Measurements from ENCODE around the gene SCD.

SCD gene

GRCh38 chr10:100340948-100341847, 5.8 kb upstream of the SCD start:
- no peak for DNase-seq

DNA sequence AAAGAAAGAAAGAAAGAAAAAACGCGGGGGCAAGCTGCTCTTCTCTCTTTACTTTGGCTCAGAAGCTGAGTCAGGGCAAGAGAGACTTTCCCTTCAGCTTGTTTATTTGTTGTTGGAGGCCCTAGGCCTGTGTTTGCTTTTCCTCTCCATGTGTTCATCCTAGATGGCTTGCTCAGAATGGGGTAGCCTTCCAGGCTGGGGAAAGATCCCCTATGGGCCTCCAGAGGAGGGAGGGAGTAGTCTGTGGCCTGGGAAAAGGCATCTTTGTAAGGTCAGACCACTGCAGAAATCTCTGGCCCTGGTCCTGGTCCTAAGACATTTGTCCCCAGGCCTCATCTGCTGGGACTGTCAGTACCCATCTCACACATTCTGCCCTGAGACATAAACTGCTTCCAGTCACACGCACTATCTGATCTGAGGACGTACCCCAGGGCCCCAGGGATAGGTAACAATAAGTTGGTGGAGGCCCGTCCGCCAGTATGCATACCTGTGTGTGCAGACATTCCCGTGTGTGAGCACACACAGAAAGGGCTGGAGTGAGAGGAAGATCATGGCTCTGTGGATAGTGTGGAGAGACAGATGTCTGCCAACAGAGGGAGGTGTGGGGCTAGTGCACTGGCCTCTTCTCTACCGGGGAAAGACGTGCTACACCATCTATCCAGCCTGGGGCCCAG, 4.9 kb upstream of the SCD start:
- peak; percentile 20 to 41 for DNase-seq

DNA sequence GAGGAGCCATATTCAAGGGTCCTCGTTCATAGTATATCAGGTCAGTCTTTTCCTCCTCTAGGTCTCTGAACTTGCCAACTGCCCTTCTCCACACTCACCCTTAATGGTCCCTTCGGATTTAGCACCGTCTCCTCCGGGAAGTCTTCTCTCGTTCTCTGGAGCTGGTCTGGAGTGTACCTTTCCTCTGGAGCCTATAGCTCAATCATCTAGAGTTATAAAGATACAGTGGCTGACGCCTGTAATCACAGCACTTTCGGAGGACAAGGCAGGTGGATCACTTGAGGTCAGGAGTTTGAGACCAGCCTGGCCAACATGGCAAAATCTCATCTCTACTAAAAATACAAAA, 4.4 kb upstream of the SCD start:
- no peak for DNase-seq

DNA sequence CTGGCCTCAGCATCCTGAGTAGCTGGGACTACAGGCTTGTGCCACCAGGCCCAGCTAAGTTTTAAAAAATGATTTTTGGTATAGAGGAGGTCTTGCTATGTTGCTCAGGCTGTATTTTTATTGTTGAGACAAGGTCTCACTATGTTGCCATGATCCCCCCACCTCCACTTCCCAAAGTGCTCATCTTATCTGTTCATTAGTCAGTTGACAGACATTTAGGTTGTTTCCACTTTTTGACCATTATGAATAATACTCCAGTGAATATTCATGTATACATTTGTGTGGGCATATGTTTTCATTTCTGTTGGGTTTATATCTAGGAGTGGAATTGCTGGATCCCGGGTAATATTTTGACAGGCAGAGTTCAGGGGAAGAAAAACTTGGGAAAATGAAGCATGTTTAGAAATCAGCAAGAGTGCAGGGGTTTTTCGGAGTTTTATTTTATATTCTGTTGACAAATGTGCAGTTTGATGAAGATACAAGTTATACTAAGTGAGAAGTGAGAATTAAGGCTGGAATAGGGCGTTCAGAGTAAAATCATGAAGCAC, 2.7 kb upstream of the SCD start:
- DNase-seq = no peak

GRCh38 chr10:100345570-100346330, 1.3 kb upstream of the SCD start:
- DNase-seq = no peak

- DNase-seq = peak; percentile 62 to 65
These were observed 675 bp upstream of the SCD start for GRCh38 chr10:100346351-100346764.

DNA sequence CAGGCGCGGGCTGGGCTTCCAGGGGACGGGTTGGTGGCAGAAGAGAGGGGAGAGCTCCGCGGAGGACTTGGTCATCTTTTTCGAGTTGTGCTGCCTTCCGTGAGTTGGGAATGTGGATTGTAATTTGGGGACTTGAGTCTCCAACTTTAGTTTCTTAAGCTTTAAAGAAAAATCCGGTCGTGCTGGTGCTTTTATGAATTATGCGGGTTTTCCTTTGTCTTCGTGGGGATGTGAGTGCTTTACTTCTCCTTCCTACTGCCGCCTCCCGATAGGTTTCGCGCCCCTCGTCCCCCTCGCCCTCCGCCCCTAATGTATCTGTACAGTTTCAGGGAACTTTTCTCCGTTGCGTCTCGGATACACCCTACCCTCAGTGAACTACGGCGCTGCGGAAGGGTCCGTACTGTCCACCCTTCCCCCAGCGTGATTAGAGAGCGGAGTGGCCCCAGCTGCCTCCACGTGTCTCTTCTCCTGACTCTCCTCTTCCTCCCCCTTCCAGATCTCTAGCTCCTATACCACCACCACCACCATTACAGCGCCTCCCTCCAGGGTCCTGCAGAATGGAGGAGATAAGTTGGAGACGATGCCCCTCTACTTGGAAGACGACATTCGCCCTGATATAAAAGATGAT, 649 bp downstream of the SCD start:
- no peak for DNase-seq

DNA sequence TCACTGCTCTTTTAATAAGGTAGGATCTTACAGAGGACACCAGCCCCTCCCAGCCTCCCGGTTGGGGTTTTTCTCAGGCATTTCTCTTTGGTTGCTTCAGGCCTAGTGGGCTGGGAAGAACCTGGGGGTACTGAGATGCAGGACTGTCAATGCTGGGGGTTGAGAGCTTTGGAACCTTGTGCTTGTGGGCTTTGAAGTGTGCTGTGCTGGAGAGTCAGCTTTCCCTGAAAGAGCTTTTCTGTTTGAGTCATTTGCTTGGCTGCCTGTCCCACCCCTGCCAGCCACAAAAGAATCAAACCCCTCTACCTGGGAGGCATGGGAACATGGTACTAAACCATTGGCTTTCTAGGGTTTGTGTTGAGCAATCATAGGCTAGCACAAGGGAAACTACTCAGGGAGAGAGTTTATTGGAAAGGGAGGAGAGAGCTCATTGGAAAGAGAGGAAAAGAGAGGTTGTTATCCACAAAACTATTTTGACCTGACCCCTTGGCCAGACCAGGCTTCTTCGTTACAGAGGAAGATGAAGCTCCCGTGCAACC, 1.4 kb downstream of the SCD start:
- DNase-seq = no peak

- no peak for DNase-seq
These were observed 2.1 kb downstream of the SCD start for GRCh38 chr10:100349087-100349486.

DNA sequence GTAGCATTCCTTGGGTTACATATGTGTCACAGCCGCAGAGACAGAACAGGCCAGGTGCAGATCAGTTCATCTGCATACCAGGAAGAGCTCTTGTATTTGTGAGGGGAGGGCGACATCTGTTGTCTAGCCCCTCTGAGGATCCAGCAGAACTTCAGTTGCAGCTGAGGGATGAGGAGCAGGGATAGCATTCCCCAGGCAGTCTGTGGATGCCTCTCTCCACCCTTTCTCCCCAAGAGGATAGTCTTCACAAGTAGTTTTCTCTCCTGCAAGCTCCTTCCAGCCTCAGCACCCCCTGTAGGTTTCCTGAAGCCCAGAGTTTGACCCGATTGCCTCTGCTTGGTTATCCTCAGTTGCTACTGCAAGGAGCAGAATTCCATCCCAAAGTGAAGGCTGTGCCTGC, 2.6 kb downstream of the SCD start:
- no peak for DNase-seq

- no peak for DNase-seq
These were observed 4.0 kb downstream of the SCD start for GRCh38 chr10:100350914-100351485.

- no peak for DNase-seq
These were observed 6.9 kb downstream of the SCD start for GRCh38 chr10:100353770-100354485.

DNA sequence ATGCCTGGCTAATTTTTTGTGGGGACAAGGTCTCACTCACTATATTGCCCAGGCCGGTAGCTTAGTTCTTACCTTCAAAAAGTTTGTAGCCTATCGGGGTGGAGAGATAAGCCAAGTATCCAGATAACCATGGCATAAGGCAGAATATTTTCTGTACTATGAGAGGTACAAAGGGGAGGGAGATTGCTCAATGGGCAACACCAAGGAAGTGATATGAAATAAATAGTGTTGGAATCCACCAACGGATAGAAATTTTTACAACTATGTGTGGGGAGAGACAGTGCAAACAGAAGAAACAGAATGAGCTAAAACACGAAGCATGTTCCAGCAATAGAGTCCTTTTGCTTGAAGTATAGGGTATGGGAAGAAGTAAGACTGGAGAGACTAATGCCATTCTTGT, 8.1 kb downstream of the SCD start:
- no peak for DNase-seq

GRCh38 chr10:100356067-100357017, 9.3 kb downstream of the SCD start:
- DNase-seq = no peak

GRCh38 chr10:100357059-100357858, 10.2 kb downstream of the SCD start:
- no peak for DNase-seq

- DNase-seq = no peak
These were observed 12.0 kb downstream of the SCD start for GRCh38 chr10:100359030-100359432.

DNA sequence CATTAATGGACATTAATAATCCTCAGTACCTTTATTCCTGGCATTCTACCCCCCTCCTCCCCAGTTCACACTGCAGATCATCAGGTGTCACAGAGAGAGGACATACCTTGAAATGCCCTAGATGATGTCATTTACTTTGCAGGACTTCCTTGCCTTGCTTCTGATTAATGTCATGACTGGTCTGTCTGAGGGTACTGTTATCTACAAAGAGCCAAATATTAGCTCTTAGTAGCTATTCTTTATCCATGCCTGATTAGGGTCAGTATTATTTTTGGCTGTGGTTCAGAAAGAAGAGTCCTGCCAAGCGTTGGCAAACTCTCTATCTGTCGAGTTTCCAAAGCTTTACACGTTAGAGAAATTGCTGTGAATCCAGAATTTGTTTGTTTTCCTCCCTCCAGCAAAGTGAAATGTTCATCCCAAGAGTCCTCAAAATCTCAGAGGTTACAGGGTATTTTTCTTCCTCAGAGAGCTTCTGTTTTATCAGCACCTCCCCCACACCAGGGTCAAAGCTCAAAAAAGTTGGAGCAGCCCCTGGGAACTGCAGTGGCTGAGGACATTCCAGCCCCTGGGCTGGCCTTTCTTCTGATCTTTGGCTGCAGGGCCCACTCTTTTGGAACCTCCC, 12.6 kb downstream of the SCD start:
- no peak for DNase-seq

- no peak for DNase-seq
These were observed 13.2 kb downstream of the SCD start for GRCh38 chr10:100360234-100360633.
